Left lung (tissue), 10 donors: ENCODE results near the gene RSBN1L. TPM values are rescaled to one million over a fixed set of nuclear protein-coding genes. Genes with fewer than 3 reads are reported as not detected.
"Not testable (repeated sequence)": the region's sequence is repeated elsewhere in the genome, so short reads cannot be mapped to it uniquely, and the experiment has no call there.

Experiments used
- ATAC-seq: fragments of 200-7000 bp; cut with Tn5 transposase; one replicate; pipeline ENCODE4 v1.9.1; 2020; ENCODE audit warnings: moderate library complexity
- DNase-seq, 4 donors: peaks; one replicate each; pipeline ENCODE4 v3.0.0-alpha.2; 2013 to 2020
- H3K27ac ChIP-seq, 2 donors: fragments of 200-600 bp; sonication (generic) in 1 of 2; one replicate each; pipeline versions ENCODE4 v1.5.0 to v1.8.0; 2020 to 2021
- H3K27me3 ChIP-seq, 2 donors: fragments of 200-600 bp; sonication (generic) in 1 of 2; one replicate each; pipeline versions ENCODE4 v1.5.0 to v1.8.0; 2020 to 2021
- H3K36me3 ChIP-seq, 2 donors: fragments of 200-600 bp; sonication (generic) in 1 of 2; one replicate each; pipeline versions ENCODE4 v1.5.0 to v1.8.0; 2020 to 2021
- H3K4me1 ChIP-seq, 2 donors: fragments of 200-600 bp; one replicate each; pipeline ENCODE4 v1.8.0; 2021
- H3K4me3 ChIP-seq, 2 donors: fragments of 200-600 bp; sonication (generic) in 1 of 2; one replicate each; pipeline versions ENCODE4 v1.5.0 to v1.8.0; 2020 to 2021; ENCODE audit warnings: mild to moderate bottlenecking in 1 of 2
- H3K9me3 ChIP-seq, 2 donors: fragments of 200-600 bp; sonication (generic) in 1 of 2; one replicate each; pipeline versions ENCODE4 v1.5.0 to v1.8.0; 2020 to 2021
- intact Hi-C, 2 donors: fragments of 100-400 bp; cut with DNase I; formaldehyde crosslinking; loops; one replicate each; pipeline versions ENCODE4 v1.11.2 to v1.14.2; 2022
- polyA plus RNA-seq, 6 donors: library from polyadenylated mRNA; unstranded; fragments of 120-200 nt; gene quantifications; one replicate each; pipeline ENCODE4 v1.2.1, GENCODE V29; 2013; ENCODE audit not compliant: insufficient read length in 6 of 6
- total RNA-seq, 2 donors: library from RNA; stranded (reverse); fragmentation: NEBNext Ultra II Directional; extraction: Animal tissue kit (Norgen Biotek cat#: 25700); gene quantifications; one replicate each; pipeline ENCODE4 v1.2.1, GENCODE V29; 2021
- TF ChIP-seq, protein P1 (sequence below), 2 donors: fragments of 200-600 bp; sonication (generic) in 1 of 2; IDR thresholded peaks; one replicate each; pipeline versions ENCODE4 v1.5.0 to v1.8.0; 2021; ENCODE audit warnings: antibody characterized with exemption in 2 of 2
- donor health status: DM: no; HTN: yes; CAD: no.
- donor health status: DM: no; HTN: no; CAD: no.

The RSBN1L gene
- total and polyA plus RNA-seq, 8 donors, result 16.7 to 47.2 (median 37.6) TPM

DNA sequence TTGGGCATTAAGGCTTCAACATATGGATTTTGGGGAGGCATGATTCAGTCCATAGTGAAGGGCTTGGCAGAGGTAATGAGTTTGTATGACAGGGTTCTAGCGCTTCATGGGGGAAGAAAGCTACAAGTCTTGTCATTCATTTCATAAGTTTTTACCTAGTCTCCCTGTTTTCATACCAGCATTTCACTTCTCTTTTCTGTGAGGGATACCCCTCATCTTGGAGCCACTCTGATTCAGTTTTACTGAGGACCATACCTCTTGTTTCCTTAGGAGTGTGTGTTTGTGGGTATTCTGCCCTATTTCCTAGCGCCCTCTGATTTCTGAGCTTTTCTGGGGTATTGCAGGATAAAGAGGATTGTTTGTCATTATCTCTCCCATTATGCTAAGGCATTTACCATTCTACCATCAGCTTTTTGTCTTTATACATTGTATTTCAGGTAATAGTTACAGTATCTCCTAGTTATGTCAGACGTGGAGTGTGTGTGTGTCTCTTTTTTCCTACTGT is 6.8 kb downstream of the RSBN1L start:
- H3K9me3 ChIP-seq, result no peaks in the 10 kb centered on the region
- peaks cover 0 to 7% of the 10 kb centered on the region in 2 donors for H3K36me3 ChIP-seq
- DNase-seq, result no peak
- no peak for ATAC-seq
- peaks cover 0 to 48% of the 10 kb centered on the region in 2 donors for H3K4me1 ChIP-seq
- H3K4me3 ChIP-seq, result no peak overlapping the region
- H3K27me3 ChIP-seq, result no peaks in the 10 kb centered on the region
- TF ChIP-seq, protein P1, sequence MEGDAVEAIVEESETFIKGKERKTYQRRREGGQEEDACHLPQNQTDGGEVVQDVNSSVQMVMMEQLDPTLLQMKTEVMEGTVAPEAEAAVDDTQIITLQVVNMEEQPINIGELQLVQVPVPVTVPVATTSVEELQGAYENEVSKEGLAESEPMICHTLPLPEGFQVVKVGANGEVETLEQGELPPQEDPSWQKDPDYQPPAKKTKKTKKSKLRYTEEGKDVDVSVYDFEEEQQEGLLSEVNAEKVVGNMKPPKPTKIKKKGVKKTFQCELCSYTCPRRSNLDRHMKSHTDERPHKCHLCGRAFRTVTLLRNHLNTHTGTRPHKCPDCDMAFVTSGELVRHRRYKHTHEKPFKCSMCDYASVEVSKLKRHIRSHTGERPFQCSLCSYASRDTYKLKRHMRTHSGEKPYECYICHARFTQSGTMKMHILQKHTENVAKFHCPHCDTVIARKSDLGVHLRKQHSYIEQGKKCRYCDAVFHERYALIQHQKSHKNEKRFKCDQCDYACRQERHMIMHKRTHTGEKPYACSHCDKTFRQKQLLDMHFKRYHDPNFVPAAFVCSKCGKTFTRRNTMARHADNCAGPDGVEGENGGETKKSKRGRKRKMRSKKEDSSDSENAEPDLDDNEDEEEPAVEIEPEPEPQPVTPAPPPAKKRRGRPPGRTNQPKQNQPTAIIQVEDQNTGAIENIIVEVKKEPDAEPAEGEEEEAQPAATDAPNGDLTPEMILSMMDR (IDR thresholded peaks at IDR 0.05), result no peak
- no peak overlapping the region for H3K27ac ChIP-seq
- intact Hi-C loops, result no loop called here

DNA sequence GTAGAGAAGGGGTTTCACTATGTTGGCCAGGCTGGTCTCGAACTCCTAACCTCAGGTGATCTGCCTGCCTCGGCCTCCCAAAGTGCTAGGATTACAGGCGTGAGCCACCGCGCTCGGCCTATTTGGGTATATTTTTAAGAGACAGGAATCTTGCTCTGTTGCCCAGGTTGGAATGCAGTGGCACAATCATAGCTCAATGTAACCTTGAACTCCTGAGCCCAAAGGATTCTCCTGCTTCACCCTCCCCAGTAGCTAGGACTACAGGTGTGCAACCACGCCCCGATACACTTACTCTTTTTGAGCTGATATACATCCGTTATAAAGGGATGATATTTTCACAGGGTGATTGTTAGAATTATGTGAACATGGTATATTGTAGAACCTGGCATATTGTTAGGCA is 7.4 kb downstream of the RSBN1L start:
- H3K27me3 ChIP-seq, H3K27ac ChIP-seq, H3K4me3 ChIP-seq, intact Hi-C loops, H3K36me3 ChIP-seq, ATAC-seq, H3K9me3 ChIP-seq, DNase-seq: not testable (repeated sequence)
- H3K4me1 ChIP-seq, result peaks cover 0 to 42% of the 10 kb centered on the region in 2 donors

DNA sequence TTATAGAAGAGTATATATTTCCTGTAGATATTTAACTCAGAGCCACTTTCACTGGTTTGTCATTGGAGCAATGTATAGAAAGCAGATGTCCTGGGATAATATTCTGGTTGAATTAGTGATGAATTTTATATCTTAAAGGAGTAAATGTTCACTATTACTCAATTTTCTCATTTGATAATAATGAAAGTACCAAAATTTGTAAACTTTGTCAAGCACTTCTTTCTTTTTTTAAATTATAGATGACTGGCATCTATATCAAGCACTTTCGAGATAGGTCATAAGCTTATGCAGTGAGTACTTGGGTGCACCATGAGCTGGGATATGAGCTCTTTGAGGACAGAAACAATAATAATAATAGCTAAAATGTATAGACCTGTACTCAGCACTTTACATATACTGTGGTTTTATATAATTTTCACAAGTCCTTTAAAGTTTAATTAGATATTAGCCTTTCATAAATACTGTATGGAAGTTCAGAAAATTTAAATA is 11.3 kb downstream of the RSBN1L start:
- H3K36me3 ChIP-seq, result peaks cover 0 to 16% of the 10 kb centered on the region in 2 donors

DNA sequence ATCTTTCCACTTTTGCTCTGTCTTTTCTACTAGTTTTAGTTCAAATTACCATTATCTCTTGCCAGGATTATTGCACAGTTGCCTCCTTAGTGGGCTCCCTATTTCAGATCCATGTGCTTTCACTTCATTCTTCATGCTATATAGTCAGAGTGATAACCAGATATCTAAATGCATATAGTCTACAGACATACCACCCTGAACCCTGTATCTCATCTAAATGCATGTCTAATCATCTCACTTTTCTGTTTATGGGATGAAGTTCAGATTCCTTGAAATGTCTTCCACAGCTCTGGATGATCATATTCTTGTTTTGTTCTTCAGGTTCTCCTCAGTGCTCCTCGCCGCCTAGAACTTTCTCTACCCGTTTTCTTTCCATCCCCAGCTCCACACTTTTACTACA is 13.8 kb downstream of the RSBN1L start:
- intact Hi-C loops, result no loop called here
- H3K27ac ChIP-seq, result no peak overlapping the region
- ATAC-seq, result no peak
- H3K27me3 ChIP-seq, result no peaks in the 10 kb centered on the region
- TF ChIP-seq, protein P1 (IDR thresholded peaks at IDR 0.05), result no peak
- H3K36me3 ChIP-seq, result peaks cover 0 to 16% of the 10 kb centered on the region in 2 donors
- H3K9me3 ChIP-seq, result no peaks in the 10 kb centered on the region
- no peak for DNase-seq
- H3K4me1 ChIP-seq, result peaks cover 0 to 2% of the 10 kb centered on the region in 2 donors
- H3K4me3 ChIP-seq, result no peak overlapping the region

More for the DNA sequence above, 11.3 kb downstream of the RSBN1L start:
- no peak for ATAC-seq
- TF ChIP-seq, protein P1 (IDR thresholded peaks at IDR 0.05), result no peak
- H3K27ac ChIP-seq, result no peak overlapping the region
- H3K27me3 ChIP-seq, result no peaks in the 10 kb centered on the region
- H3K4me1 ChIP-seq, result peaks cover 0 to 11% of the 10 kb centered on the region in 2 donors
- DNase-seq, result no peak
- H3K4me3 ChIP-seq, result no peak overlapping the region
- intact Hi-C loops, result no loop called here
- no peaks in the 10 kb centered on the region for H3K9me3 ChIP-seq

DNA sequence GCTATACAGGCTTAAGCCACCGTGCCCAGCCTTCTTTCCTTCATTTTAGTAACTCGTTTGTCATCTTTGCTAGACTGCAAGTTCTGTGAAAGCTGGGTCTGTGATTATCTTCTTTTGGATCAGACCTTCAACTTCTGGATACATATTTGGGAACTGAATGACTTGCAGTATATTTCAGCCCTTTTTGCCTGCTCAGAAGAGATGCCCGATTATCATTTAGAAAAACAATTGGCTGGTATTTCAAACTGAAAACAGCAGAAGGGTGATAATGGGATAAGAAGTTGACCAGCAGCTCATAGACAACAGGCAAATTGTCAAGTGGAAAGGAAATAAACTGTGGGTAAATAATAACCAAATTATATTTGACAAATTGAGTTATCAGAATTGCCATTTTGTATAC is 14.6 kb downstream of the RSBN1L start:
- H3K27me3 ChIP-seq, result no peaks in the 10 kb centered on the region
- TF ChIP-seq, protein P1 (IDR thresholded peaks at IDR 0.05), result no peak
- DNase-seq, result no peak
- H3K4me3 ChIP-seq, result no peak overlapping the region
- no peaks in the 10 kb centered on the region for H3K9me3 ChIP-seq
- no peak overlapping the region for H3K27ac ChIP-seq
- H3K36me3 ChIP-seq, result peaks cover 0 to 14% of the 10 kb centered on the region in 2 donors
- H3K4me1 ChIP-seq, result peaks cover 0 to 9% of the 10 kb centered on the region in 2 donors
- no peak for ATAC-seq
- intact Hi-C loops, result no loop called here

DNA sequence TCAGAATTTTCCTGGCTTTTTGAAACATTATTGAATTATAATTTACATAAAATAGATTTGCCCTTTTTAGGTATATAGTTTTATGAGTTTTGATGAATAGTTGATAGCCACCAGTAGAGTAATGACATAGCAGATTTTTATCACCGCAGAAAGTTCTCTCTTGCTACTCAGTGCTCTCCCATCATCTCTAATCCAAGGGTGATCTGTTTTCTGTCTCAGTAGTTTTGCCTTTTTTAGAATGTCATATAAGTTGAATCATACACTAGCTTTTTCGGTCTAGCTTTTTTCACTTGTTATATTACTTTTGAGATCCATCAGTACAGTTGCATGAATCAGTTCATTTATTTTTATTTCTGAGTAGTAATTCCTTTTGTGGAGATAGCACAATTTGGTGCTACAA is 17.9 kb downstream of the RSBN1L start:
- Histone ChIP-seq H3K36me3 (peaks cover 0 to 9% of the 10 kb centered on the region in 2 donors), H3K27ac (no peak overlapping the region), H3K27me3 (no peaks in the 10 kb centered on the region), H3K9me3 (no peaks in the 10 kb centered on the region), H3K4me3 (no peak overlapping the region), H3K4me1 (peaks cover 0 to 12% of the 10 kb centered on the region in 2 donors)
- intact Hi-C loops, result no loop called here
- ATAC-seq, result no peak
- TF ChIP-seq, protein P1 (IDR thresholded peaks at IDR 0.05), result no peak
- no peak for DNase-seq

DNA sequence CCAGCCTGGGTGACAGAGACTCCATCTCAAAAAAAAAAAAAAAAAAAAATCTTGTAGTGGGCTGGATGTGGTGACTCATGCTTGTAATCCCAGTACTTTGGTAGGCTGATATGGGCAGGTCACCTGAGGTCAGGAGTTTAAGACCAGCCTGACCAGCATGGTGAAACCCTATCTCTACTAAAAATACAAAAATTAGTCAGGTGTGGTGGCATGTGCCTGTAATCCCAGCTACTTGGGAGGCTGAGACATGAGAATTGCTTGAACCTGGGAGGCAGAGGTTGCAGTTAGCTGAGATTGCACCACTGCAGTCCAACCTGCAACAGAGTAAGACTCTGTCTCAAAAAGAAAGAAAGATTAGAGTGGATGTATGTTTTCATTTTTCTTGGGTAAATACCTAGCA is 18.7 kb downstream of the RSBN1L start:
- H3K27me3 ChIP-seq, H3K4me3 ChIP-seq, intact Hi-C loops, H3K27ac ChIP-seq, H3K9me3 ChIP-seq, DNase-seq, ATAC-seq, H3K36me3 ChIP-seq: not testable (repeated sequence)
- H3K4me1 ChIP-seq, result peaks cover 0 to 12% of the 10 kb centered on the region in 2 donors
